HG02588 (cell line): Measurements from ENCODE around the gene TKFC.
"Not testable (repeated sequence)": the region's sequence is repeated elsewhere in the genome, so short reads cannot be mapped to it uniquely, and the experiment has no call there.

ENCODE experiments used
- ATAC-seq: cut with Tn5 transposase; IDR thresholded peaks from one replicate; pipeline ENCODE4 v1.9.1; 2021; ENCODE audit warnings: mild to moderate bottlenecking, moderate library complexity; ENCODE audit not compliant: unreplicated experiment

The TKFC gene

DNA sequence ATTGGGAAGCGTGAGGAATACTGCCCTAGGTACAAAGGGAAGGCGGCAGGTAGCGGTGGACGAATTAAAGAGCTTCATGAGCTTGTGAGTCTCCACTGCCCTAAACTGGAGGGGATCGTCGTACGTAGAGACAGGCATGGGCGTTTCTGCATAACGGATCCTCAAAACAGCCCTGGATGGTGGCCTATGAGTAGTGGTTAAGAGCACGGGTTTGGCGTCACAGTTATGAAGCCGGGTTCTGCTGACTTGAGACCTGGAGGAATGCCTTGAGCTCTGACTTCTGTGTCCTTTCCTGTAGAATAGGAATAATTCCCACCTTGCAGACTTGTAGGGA is 29.5 kb downstream of the TKFC start:
- ATAC-seq = no peak

DNA sequence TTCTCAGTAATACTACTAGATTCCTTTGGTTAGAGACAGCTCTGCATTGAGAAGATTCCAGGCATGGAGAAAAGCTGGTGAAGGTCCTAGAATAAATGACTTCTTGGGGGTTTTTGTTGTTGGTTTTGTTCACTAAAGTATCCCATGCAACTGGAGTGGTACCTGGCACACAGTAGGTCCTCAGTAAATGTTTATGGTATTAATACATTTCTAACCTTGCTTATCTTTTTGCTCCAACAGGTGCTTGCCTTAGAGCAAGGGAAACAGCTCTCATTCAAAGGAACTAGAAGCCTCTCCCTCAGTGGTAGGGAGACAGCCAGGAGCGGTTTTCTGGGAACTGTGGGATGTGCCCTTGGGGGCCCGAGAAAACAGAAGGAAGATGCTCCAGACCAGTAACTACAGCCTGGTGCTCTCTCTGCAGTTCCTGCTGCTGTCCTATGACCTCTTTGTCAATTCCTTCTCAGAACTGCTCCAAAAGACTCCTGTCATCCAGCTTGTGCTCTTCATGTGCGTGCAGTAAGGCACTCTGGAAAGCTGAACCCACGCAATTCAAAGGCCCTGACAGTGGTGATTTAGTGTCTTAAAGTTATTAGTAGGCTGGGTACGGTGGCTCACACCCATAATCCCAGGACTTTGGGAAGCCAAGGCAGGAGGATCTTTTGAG is 31.1 kb downstream of the TKFC start:
- no peak for ATAC-seq

DNA sequence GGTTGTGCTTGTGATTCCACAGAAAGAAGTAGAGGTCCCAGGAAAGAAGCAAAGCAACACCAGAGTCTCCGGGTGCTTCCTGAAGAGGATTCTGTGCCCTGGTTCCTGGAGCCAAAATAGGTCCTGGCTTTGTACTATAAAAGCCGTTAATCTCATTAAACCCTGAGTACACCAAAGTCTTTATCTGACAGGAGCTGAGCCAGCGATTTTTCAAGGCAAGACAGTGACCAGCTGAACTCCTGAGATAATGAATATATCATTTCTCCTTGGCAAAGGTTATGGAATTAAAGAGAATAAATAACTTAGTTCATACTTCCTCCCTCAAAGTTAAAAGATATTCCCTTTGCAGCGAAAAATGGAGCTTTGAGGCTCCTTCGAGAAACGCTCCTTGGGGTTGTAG is 34.4 kb downstream of the TKFC start:
- no peak for ATAC-seq

DNA sequence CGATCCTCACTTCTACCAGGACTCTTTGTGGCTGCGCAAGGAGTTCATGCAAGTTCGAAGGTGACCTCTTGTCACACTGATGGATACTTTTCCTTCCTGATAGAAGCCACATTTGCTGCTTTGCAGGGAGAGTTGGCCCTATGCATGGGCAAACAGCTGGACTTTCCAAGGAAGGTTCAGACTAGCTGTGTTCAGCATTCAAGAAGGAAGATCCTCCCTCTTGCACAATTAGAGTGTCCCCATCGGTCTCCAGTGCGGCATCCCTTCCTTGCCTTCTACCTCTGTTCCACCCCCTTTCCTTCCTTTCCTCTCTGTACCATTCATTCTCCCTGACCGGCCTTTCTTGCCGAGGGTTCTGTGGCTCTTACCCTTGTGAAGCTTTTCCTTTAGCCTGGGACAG is 35.6 kb downstream of the TKFC start:
- no peak for ATAC-seq

DNA sequence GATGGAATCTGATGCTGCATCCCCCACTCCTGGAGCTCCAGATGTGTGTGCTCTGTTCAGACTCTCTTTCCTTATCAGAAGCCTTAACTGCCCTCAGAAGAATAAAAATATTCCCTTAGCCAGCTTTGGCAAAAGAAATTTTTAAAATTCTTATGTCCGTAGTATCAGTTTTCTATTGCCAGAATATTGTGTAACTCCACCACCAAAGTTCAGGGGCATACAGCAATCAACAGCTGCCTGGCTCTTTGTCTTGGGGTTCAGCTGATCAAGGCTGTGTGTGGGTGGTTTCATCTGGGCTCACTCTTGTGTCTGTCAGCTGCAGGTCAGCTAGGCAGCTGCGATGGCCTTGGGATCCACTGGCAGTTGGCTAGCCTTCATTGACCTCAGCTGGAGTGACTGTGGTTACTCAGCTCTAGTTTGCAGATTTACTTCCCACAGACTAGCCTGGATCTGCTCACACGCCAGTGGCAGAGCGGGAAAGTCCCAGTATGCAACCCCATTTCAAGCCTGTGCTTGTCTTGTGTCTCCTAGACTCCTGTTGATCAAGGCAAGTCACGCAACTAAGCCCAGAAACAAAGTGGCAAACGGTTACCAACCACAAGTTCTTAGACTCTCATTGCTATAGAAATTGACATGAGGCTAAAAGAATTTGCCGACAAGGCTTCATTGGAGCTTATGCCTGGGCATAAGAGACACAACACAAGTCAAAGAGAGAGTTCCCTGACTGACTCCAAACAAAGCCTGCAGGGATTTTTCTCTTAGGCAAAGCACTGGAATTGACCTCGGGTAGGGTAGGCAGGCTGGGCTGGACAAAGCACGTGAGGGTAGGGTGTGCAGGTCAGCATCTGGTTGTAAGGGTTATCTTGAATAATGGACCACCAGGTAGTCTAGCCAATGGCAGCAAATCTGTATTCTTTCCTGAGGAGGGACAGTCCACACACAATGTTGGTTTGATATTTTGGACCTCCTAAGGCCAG is 36.6 kb downstream of the TKFC start:
- no peak for ATAC-seq

DNA sequence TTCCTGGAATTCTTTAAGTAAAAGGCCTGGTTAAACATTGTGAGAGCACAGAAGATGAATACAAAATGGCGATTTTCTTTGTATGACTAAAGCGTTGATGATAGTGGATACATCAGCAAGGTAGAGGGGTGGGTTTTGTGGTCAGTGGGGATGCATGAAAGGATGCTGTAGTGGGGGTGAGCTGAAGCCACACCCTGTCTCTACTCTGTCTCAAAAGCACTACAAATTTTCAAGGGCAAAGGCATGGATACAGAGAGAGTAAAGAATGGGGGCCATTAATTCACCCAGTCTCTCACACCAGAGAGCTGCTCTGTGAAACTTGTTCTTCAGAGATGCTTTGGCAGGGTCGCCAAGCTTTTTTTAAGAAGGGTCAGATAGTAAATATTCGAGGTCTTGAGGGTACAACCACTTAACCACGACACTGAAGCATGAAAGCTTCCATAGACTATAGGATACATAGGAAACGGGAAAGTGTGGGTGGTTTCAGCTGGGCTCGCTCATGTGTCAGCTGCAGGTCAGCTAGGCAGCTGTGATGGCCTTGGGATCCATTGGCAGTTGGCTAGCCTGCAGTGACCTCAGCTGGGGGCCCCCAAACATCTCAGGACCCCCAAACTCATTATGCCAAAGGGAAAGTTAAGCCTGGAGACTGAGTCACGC is 37.4 kb downstream of the TKFC start:
- ATAC-seq = no peak

DNA sequence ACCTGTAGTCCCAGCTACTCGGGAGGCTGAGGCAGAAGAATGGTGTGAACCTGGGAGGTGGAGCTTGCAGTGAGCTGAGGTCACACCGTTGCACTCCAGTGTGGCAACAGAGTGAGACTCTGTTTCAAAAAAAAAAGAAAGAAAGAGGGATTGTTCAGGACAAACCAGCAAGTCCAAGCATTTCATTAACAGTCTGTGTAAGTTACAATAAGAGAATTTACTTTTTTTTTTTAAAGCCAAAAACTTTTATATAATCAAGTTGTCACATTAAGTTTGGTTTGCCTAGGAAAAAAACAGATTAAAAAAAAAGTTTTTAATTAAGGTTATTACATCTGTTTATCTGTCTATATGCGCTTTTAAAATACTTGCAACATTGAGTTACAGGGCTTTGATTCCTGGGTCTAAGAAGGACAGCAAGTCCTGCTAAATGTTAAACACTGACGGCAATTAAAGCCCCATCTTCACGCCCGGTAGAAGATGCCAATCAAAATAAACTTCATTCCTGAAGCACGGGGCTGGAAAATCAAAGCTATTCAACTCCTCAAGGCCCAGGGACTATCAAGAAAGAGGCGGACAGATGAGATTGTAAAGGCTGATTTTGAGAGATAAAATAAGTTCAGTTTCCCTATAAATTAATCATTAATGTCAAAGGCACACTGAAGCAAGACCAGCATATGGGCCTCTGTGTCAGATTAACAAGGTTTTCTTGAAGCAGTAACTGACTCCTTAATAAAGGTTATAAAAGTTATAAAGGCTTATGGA is 39.8 kb downstream of the TKFC start:
- ATAC-seq = no peak

DNA sequence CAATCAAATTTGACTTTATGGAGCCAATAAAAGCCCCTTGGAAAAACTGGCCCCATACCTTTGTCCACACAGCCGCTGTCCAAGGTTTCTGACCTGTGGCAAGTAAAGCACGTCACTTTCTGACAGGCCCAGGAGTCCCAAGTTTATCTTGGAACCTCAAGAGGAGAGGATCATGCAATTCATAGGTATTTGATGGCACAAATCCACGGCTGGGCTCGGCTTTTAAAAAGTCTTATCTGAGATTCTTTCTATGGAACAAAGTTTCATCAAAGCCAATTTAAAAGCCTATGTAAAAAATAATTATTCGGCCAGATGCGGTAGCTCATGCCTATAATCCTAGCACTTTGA is 42.7 kb downstream of the TKFC start:
- no peak for ATAC-seq

DNA sequence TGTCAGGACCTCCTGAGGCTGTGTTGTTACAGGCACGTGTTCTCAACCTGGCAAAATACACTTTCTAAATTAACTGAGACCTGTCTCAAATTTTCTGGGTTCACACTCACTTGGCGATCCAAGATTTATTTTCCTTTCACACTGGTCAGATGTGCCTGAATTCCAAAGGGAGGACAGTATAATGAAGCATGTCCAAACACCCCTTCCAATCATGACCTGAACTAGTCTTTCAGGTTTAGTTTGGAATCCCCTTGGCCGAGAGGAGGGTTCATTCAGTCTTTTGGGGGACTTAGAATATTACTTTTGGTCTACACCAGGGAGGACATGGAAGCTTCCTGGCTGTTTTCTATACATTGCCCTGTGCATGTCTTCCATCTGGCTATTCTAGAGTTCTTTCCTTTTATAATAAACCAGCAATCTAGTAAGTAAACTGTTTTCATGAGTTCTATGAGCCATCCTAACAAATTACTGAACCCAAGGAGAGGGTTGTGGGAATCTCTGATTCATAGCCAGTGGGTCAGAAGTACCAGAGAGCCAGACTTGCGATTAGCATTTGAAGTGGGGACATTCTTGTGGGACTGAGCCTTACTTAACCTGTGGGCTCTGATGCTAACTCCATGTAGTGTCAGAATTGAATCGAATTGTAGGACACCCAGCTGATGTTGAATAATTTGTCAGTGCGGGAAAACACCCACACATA is 44.6 kb downstream of the TKFC start:
- no peak for ATAC-seq

DNA sequence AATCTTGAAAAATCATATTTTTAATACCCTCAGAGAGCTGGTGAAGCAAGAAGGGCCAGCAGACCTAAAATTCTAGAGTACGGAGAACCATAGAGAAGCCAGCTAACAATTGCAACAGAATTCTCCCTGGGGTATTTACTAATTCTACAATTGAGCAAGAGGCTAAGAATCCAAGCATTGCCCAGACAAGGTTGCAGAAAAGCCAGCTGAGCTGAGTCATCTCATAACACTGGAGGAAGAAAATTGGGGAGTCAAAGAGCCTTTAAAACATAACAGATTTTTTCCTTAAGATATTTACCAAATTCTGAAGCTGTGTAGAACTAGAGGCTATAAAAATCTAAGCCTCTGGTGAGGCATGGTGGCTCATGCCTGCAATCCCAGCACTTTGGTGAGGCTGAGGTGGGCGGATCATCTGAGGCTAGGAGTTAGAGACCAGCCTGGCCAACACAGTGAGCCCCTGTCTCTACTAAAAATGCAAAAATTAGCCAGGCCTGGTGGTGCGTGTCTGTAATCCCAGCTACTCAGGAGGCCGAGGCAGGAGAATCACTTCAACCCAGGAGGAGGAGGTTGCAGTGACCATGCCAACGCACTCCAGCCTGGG is 45.8 kb downstream of the TKFC start:
- ATAC-seq = no peak

DNA sequence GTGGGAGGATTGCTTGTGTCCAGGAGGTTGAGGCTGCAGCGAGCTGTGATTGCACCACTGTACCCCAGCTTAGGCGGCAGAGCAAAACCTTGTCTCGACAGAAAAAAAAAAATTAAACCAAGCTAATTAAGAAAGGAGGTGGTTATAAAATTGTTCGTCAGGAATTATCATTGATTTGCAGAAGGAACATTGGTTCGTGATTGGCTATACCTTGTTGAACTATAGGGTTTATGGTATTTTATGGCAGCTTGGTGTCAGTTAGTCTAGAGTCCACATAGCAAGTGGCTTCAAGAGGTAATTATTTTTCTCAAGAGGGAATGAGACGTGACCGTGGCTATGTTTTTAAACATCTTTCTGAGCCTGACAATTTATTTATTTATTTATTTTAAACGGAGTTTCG is 47.9 kb downstream of the TKFC start:
- no peak for ATAC-seq

DNA sequence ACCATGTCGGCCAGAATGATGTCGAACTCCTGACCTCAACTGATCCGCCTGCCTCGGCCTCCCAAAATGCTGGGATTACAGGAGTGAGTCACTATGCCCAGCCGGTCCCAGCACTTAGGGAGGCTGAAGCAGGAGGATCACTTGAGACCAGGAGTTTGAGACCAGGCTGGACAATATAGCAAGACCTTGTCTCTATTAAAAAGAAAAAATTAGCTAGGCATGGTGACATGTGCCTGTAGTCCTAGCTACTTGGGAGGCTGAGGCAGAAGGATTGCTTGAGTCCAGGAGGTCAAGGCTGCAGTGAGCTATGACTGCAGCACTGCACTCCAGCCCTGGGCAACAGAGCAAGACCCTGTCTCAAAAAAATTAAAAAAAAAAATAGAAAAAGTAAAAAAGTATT is 50.8 kb downstream of the TKFC start:
- ATAC-seq = not testable (repeated sequence)

DNA sequence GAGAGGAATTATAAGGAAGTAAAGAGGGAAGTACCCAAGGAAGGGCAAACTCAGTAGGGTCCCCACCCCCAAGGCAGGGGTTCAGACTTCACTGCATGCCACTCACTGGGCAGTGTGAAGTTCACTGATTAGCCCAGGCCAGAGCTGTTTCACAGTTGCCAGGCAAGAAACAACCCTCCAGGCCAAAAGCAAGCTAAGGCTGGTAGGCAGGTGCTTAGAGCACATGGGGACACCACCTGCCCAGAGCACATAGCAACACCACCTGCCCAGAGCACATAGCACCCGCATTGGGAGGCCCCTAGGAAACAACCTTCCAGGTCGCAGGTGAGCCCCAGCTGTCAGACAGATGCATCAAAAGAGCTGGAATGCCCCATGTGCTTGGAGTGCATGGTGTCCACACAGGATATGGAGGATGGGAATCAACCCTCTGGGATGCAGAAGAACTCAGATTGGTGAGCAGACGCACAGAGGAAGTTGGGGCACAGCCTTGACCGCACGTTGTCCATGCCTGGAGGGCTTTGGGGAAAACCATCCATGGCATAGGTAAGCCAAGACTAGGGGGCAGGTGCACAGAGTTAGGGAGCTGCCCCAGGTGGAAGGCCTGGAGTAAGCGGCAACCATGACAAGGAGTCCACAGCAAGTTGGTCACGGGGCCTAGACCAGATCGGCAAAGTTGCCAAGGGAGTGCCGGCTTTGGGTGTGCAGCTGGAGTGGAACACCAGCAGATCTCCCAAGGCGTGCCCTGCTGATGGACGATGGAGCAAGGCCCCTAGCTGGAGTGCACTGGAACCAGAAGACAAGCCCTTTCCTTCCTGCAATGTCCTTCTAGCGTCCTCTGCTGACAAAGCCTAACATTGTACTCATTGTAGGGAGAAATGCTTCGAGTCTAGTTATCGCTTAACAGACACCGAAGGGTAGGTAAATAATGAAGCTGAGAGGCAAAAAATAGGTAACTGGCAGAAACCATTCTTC is 51.5 kb downstream of the TKFC start:
- no peak for ATAC-seq

DNA sequence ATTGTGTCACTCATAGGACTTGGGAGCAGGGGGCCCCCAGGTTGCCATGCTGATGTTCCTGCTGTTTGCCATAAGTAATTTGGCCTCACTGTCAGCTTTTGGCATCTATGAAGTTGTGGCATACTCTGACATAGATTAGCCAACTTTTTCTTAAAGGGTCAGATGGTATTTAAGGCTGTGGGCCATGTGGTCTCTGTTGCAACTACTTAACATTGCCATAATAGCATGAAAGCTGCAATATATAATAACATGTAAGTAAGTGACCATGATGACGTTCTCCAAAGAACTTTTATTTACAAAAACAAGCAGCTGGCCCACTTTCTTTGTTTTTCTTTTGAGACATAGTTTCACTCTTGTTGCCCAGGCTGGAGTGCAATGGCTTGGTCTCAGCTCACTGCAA is 57.1 kb downstream of the TKFC start:
- ATAC-seq = no peak

DNA sequence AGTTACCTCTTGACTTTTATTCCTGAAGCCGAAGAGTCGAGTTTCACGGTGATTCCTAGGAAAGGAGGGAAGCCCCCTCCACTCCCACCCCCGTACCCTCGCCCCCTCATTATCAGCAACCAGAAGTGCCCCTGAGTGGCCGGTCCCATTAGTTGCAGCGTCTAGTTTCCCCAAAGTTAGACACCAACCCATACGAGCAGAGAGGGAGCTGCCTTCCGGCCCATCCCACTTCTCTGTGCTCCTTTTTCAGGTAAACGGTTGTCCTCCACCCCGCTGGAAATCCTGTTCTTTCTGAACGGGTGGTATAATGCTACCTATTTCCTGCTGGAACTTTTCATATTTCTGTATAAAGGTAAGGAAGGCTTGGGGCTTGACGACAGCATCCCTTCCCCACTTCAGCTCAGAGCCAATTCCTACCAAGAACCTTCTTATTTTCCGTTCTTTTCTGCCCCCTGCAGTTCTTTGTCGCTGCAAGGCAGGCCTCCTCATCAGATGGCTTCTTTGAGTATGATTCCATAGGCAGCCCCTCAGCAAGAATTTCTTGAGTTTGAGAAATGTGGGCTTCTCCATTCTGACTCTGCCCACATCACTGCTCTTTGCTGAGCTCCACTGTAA is 60.1 kb downstream of the TKFC start:
- peak; percentile 16 for ATAC-seq
